GM23338 (cell line): Measurements from ENCODE around the gene EDIL3. TPM values are rescaled to one million over a fixed set of nuclear protein-coding genes. Genes with fewer than 3 reads are reported as not detected.

Experiments
- ATAC-seq: fragments of 200-7000 bp; cut with Tn5 transposase; 3 replicates; pipeline ENCODE4 v1.9.1; 2020
- DNase-seq: peaks from one replicate; pipeline ENCODE4 v3.0.0-alpha.2; 2015; ENCODE audit warnings: low spot score
- H2AFZ ChIP-seq: fragments of 200-600 bp; sonication (generic); 2 replicates; pipeline ENCODE4 v1.8.0; 2016; ENCODE audit warnings: antibody characterized with exemption, mild to moderate bottlenecking, moderate library complexity
- H3F3A ChIP-seq: fragments of 200-600 bp; sonication (generic); replicated peaks from 2 replicates; pipeline ENCODE4 v1.8.0; 2017; ENCODE audit warnings: antibody characterized with exemption, mixed run types, low read depth
- H3K27ac ChIP-seq: fragments of 200-600 bp; sonication (generic); 2 replicates; pipeline ENCODE4 v1.6.1; 2016; ENCODE audit warnings: low read depth
- H3K27me3 ChIP-seq: fragments of 200-600 bp; sonication (generic); 2 replicates; pipeline ENCODE4 v1.8.0; 2016; ENCODE audit warnings: mild to moderate bottlenecking, mixed run types, moderate library complexity; ENCODE audit not compliant: insufficient read depth
- H3K36me3 ChIP-seq: fragments of 200-600 bp; sonication (generic); 2 replicates; pipeline ENCODE4 v1.8.0; 2016; ENCODE audit warnings: mild to moderate bottlenecking; ENCODE audit not compliant: insufficient read depth
- H3K4me1 ChIP-seq: fragments of 200-600 bp; sonication (generic); 2 replicates; pipeline ENCODE4 v1.8.0; 2016; ENCODE audit warnings: mild to moderate bottlenecking, moderate library complexity; ENCODE audit not compliant: insufficient read depth
- H3K4me2 ChIP-seq: fragments of 200-600 bp; sonication (generic); 2 replicates; pipeline ENCODE4 v1.7.1; 2017; ENCODE audit warnings: mixed run types
- H3K4me3 ChIP-seq: fragments of 200-600 bp; sonication (generic); 2 replicates; pipeline ENCODE4 v1.6.1; 2016; ENCODE audit warnings: mixed run types
- H3K79me2 ChIP-seq: fragments of 200-600 bp; sonication (generic); replicated peaks from 2 replicates; pipeline ENCODE4 v1.8.0; 2017; ENCODE audit warnings: mild to moderate bottlenecking; ENCODE audit not compliant: insufficient read depth
- H3K9me2 ChIP-seq: fragments of 200-600 bp; sonication (generic); 2 replicates; pipeline ENCODE4 v1.8.0; 2017; ENCODE audit not compliant: insufficient read depth
- H4K20me1 ChIP-seq: fragments of 200-600 bp; sonication (generic); replicated peaks from 2 replicates; pipeline ENCODE4 v1.8.0; 2017; ENCODE audit warnings: mild to moderate bottlenecking; ENCODE audit not compliant: insufficient read depth
- H3K27ac Mint-ChIP-seq: 2 replicates; pipeline ENCODE4 v1.8.0; 2020; ENCODE audit warnings: inconsistent platforms, mild to moderate bottlenecking, moderate library complexity, mixed read lengths
- H3K27me3 Mint-ChIP-seq: 3 replicates; pipeline ENCODE4 v1.8.0; 2022; ENCODE audit warnings: low read depth, mild to moderate bottlenecking, moderate library complexity, mixed read lengths, inconsistent platforms; ENCODE audit not compliant: insufficient read depth, poor library complexity
- H3K36me3 Mint-ChIP-seq: 3 replicates; pipeline ENCODE4 v1.8.0; 2021; ENCODE audit warnings: low read depth, mild to moderate bottlenecking, inconsistent platforms, moderate library complexity, mixed read lengths
- H3K4me1 Mint-ChIP-seq: 3 replicates; pipeline ENCODE4 v1.8.0; 2020; ENCODE audit warnings: mild to moderate bottlenecking, inconsistent platforms, mixed read lengths
- H3K4me3 Mint-ChIP-seq: 3 replicates; pipeline ENCODE4 v1.8.0; 2021; ENCODE audit warnings: moderate library complexity, mild to moderate bottlenecking, inconsistent platforms, mixed read lengths
- H3K9me3 Mint-ChIP-seq: 3 replicates; pipeline ENCODE4 v1.8.0; 2020; ENCODE audit warnings: moderate library complexity, mild to moderate bottlenecking, inconsistent platforms, mixed read lengths
- CREB1 ChIP-seq: fragments of 250-450 bp; sonication (Bioruptor Pico); IDR thresholded peaks from 2 replicates; pipeline ENCODE4 v1.5.0; 2020; ENCODE audit warnings: low read depth, mild to moderate bottlenecking, moderate library complexity
- ETS1 ChIP-seq: IDR thresholded peaks from 2 replicates; pipeline ENCODE4 v1.6.1; 2016; ENCODE audit warnings: antibody characterized with exemption
- EZH2 ChIP-seq: fragments of 200-600 bp; sonication (generic); IDR thresholded peaks from one replicate; pipeline ENCODE4 v1.8.0; 2017; ENCODE audit warnings: antibody characterized with exemption, mild to moderate bottlenecking, low read depth; ENCODE audit not compliant: unreplicated experiment
- EZH2phosphoT487 ChIP-seq: fragments of 200-600 bp; sonication (generic); IDR thresholded peaks from one replicate; pipeline ENCODE4 v1.8.1; 2018; ENCODE audit warnings: antibody characterized with exemption; ENCODE audit not compliant: unreplicated experiment
- JUNB ChIP-seq: IDR thresholded peaks from one replicate; pipeline ENCODE4 v1.6.1; 2016; ENCODE audit warnings: antibody characterized with exemption; ENCODE audit not compliant: unreplicated experiment
- NANOG ChIP-seq: IDR thresholded peaks from 2 replicates; pipeline ENCODE4 v1.6.1; 2016; ENCODE audit warnings: antibody characterized with exemption, borderline replicate concordance
- STAT1 ChIP-seq: IDR thresholded peaks from one replicate; pipeline ENCODE4 v1.6.1; 2016; ENCODE audit warnings: antibody characterized with exemption; ENCODE audit not compliant: unreplicated experiment
- ZNF114 ChIP-seq: fragments of 250-450 bp; sonication (Bioruptor Pico); IDR thresholded peaks from 2 replicates; pipeline ENCODE4 v1.5.0; 2020; ENCODE audit warnings: mild to moderate bottlenecking, moderate library complexity
- polyA plus RNA-seq: library from polyadenylated mRNA; unstranded; fragments of >200 nt; fragmentation: Nextera tagmentation; extraction: Ambion mirVana; gene quantifications from 2 replicates; pipeline ENCODE4 v1.2.1, GENCODE V29; 2016
- total RNA-seq: library from RNA; depleted of rRNA; stranded (reverse); fragments of >200 nt; shearing (Covaris generic); gene quantifications from 2 replicates; pipeline ENCODE4 v1.2.3, GENCODE V29; 2014
- TF ChIP-seq, protein P1 (sequence below): fragments of 250-450 bp; sonication (Bioruptor Pico); IDR thresholded peaks from 2 replicates; pipeline ENCODE4 v1.5.0; 2020; ENCODE audit warnings: mild to moderate bottlenecking, moderate library complexity
- TF ChIP-seq, protein P2 (sequence below): IDR thresholded peaks from one replicate; pipeline ENCODE4 v1.6.1; 2018; ENCODE audit warnings: antibody characterized with exemption; ENCODE audit not compliant: unreplicated experiment
- TF ChIP-seq, protein P3 (sequence below), 2 experiments: fragments of 200-600 bp in 1 of 2; sonication (generic) in 1 of 2; conservative IDR thresholded peaks; 2 replicates each; pipeline versions ENCODE4 v1.5.1 to v1.6.1; 2016 to 2017; ENCODE audit warnings: antibody characterized with exemption in 2 of 2, low read depth in 2 of 2, mild to moderate bottlenecking in 2 of 2, moderate library complexity in 1 of 2

Gene EDIL3
- total and polyA plus RNA-seq, 2 experiments from 2014 or later, result 43.3 to 61.9 TPM

DNA sequence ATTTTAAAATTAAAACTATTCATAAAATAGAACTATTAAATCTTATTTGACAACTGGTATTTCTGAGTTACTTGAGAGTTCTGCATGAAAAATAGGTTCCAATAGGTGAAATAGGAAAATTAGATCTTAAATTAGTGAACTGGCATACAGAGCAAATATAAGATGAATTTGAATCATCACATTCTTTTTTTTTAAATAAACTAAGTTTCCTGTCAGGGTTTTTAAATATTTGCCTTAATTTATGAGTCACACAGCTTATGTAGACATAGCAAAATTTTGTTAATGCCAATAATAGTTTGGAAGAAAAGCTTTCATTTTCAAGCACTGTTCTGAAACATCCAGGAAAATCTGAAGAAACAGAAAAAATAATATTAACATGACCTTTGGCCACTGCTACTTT, 352.4 kb downstream of the EDIL3 start:
- H3K4me2 ChIP-seq, result no peak overlapping the region
- DNase-seq, result no peak

More for the DNA sequence above, 352.4 kb downstream of the EDIL3 start:
- Mint-ChIP-seq H3K4me3 (no peak overlapping the region), H3K36me3 (peaks cover 14% of the 10 kb centered on the region), H3K27me3 (no peaks in the 10 kb centered on the region), H3K9me3 (peaks cover 6% of the 10 kb centered on the region), H3K4me1 (peaks cover 11% of the 10 kb centered on the region), H3K27ac (no peak overlapping the region)
- Histone ChIP-seq H4K20me1 (no peaks in the 10 kb centered on the region), H3K9me2 (no peaks in the 10 kb centered on the region), H3K36me3 (no peaks in the 10 kb centered on the region), H3K79me2 (no peaks in the 10 kb centered on the region), H3F3A (no peaks in the 10 kb centered on the region), H3K27ac (no peak overlapping the region), H3K27me3 (no peaks in the 10 kb centered on the region), H2AFZ (no peak overlapping the region), H3K4me3 (no peak overlapping the region), H3K4me1 (peaks cover 7% of the 10 kb centered on the region; the same call in 1 of the 2 replicates)
- ATAC-seq, result no peak
- TF ChIP-seq, protein P1, sequence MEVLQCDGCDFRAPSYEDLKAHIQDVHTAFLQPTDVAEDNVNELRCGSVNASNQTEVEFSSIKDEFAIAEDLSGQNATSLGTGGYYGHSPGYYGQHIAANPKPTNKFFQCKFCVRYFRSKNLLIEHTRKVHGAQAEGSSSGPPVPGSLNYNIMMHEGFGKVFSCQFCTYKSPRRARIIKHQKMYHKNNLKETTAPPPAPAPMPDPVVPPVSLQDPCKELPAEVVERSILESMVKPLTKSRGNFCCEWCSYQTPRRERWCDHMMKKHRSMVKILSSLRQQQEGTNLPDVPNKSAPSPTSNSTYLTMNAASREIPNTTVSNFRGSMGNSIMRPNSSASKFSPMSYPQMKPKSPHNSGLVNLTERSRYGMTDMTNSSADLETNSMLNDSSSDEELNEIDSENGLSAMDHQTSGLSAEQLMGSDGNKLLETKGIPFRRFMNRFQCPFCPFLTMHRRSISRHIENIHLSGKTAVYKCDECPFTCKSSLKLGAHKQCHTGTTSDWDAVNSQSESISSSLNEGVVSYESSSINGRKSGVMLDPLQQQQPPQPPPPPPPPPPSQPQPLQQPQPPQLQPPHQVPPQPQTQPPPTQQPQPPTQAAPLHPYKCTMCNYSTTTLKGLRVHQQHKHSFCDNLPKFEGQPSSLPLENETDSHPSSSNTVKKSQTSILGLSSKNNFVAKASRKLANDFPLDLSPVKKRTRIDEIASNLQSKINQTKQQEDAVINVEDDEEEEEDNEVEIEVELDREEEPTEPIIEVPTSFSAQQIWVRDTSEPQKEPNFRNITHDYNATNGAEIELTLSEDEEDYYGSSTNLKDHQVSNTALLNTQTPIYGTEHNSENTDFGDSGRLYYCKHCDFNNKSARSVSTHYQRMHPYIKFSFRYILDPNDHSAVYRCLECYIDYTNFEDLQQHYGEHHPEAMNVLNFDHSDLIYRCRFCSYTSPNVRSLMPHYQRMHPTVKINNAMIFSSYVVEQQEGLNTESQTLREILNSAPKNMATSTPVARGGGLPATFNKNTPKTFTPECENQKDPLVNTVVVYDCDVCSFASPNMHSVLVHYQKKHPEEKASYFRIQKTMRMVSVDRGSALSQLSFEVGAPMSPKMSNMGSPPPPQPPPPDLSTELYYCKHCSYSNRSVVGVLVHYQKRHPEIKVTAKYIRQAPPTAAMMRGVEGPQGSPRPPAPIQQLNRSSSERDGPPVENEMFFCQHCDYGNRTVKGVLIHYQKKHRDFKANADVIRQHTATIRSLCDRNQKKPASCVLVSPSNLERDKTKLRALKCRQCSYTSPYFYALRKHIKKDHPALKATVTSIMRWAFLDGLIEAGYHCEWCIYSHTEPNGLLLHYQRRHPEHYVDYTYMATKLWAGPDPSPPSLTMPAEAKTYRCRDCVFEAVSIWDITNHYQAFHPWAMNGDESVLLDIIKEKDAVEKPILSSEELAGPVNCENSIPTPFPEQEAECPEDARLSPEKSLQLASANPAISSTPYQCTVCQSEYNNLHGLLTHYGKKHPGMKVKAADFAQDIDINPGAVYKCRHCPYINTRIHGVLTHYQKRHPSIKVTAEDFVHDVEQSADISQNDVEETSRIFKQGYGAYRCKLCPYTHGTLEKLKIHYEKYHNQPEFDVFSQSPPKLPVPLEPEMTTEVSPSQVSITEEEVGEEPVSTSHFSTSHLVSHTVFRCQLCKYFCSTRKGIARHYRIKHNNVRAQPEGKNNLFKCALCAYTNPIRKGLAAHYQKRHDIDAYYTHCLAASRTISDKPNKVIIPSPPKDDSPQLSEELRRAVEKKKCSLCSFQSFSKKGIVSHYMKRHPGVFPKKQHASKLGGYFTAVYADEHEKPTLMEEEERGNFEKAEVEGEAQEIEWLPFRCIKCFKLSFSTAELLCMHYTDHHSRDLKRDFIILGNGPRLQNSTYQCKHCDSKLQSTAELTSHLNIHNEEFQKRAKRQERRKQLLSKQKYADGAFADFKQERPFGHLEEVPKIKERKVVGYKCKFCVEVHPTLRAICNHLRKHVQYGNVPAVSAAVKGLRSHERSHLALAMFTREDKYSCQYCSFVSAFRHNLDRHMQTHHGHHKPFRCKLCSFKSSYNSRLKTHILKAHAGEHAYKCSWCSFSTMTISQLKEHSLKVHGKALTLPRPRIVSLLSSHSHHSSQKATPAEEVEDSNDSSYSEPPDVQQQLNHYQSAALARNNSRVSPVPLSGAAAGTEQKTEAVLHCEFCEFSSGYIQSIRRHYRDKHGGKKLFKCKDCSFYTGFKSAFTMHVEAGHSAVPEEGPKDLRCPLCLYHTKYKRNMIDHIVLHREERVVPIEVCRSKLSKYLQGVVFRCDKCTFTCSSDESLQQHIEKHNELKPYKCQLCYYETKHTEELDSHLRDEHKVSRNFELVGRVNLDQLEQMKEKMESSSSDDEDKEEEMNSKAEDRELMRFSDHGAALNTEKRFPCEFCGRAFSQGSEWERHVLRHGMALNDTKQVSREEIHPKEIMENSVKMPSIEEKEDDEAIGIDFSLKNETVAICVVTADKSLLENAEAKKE (CRISPR knock-in tag), result no peak
- no peak for TF ChIP-seq ZNF114 (CRISPR knock-in tag)
- TF ChIP-seq, protein P2, sequence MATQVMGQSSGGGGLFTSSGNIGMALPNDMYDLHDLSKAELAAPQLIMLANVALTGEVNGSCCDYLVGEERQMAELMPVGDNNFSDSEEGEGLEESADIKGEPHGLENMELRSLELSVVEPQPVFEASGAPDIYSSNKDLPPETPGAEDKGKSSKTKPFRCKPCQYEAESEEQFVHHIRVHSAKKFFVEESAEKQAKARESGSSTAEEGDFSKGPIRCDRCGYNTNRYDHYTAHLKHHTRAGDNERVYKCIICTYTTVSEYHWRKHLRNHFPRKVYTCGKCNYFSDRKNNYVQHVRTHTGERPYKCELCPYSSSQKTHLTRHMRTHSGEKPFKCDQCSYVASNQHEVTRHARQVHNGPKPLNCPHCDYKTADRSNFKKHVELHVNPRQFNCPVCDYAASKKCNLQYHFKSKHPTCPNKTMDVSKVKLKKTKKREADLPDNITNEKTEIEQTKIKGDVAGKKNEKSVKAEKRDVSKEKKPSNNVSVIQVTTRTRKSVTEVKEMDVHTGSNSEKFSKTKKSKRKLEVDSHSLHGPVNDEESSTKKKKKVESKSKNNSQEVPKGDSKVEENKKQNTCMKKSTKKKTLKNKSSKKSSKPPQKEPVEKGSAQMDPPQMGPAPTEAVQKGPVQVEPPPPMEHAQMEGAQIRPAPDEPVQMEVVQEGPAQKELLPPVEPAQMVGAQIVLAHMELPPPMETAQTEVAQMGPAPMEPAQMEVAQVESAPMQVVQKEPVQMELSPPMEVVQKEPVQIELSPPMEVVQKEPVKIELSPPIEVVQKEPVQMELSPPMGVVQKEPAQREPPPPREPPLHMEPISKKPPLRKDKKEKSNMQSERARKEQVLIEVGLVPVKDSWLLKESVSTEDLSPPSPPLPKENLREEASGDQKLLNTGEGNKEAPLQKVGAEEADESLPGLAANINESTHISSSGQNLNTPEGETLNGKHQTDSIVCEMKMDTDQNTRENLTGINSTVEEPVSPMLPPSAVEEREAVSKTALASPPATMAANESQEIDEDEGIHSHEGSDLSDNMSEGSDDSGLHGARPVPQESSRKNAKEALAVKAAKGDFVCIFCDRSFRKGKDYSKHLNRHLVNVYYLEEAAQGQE, result no peak
- TF ChIP-seq ETS1, result no peak
- no peak for TF ChIP-seq EZH2
- TF ChIP-seq JUNB, result no peak
- TF ChIP-seq STAT1, result no peak
- TF ChIP-seq CREB1 (CRISPR knock-in tag), result no peak
- no peak for TF ChIP-seq EZH2phosphoT487
- TF ChIP-seq, protein P3, sequence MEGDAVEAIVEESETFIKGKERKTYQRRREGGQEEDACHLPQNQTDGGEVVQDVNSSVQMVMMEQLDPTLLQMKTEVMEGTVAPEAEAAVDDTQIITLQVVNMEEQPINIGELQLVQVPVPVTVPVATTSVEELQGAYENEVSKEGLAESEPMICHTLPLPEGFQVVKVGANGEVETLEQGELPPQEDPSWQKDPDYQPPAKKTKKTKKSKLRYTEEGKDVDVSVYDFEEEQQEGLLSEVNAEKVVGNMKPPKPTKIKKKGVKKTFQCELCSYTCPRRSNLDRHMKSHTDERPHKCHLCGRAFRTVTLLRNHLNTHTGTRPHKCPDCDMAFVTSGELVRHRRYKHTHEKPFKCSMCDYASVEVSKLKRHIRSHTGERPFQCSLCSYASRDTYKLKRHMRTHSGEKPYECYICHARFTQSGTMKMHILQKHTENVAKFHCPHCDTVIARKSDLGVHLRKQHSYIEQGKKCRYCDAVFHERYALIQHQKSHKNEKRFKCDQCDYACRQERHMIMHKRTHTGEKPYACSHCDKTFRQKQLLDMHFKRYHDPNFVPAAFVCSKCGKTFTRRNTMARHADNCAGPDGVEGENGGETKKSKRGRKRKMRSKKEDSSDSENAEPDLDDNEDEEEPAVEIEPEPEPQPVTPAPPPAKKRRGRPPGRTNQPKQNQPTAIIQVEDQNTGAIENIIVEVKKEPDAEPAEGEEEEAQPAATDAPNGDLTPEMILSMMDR (conservative IDR thresholded peaks at IDR 0.05; ENCODE audit: low read depth in 2 of 2), result no peak
- TF ChIP-seq NANOG, result no peak
